Loucy (cell line): ENCODE measurements around the gene PHACTR1.

Experiments
- EZH2phosphoT487 ChIP-seq: fragments of 200-600 bp; IDR thresholded peaks from 2 replicates; pipeline ENCODE4 v1.6.1; 2018; ENCODE audit warnings: antibody characterized with exemption, mild to moderate bottlenecking, moderate library complexity, borderline replicate concordance
- TF ChIP-seq, protein P1 (sequence below): fragments of 200-600 bp; sonication (generic); conservative IDR thresholded peaks from 2 replicates; pipeline ENCODE4 v1.5.1; 2014; ENCODE audit warnings: mild to moderate bottlenecking, antibody characterized with exemption, low read length

DNA sequence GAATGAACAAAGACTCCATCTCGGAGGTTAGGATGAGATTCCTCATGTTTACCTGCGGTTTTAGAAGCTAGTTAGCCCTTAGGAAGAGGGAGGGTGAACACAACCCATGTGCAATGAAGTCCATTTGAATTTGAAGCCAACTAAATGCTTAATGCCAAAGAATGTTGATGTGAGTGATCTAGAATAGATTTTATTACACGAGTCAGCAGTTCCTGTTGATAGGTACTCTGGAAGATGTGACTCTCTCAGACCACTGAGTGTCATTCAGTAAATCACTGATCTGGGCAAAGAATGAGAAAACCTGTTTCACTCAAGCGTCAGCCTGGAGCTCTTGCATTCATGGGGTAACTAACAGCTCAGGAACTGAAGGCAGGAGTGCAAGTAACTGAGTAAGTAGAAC is 505.5 kb downstream of the PHACTR1 start:
- TF ChIP-seq, protein P1, sequence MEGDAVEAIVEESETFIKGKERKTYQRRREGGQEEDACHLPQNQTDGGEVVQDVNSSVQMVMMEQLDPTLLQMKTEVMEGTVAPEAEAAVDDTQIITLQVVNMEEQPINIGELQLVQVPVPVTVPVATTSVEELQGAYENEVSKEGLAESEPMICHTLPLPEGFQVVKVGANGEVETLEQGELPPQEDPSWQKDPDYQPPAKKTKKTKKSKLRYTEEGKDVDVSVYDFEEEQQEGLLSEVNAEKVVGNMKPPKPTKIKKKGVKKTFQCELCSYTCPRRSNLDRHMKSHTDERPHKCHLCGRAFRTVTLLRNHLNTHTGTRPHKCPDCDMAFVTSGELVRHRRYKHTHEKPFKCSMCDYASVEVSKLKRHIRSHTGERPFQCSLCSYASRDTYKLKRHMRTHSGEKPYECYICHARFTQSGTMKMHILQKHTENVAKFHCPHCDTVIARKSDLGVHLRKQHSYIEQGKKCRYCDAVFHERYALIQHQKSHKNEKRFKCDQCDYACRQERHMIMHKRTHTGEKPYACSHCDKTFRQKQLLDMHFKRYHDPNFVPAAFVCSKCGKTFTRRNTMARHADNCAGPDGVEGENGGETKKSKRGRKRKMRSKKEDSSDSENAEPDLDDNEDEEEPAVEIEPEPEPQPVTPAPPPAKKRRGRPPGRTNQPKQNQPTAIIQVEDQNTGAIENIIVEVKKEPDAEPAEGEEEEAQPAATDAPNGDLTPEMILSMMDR: no peak
- no peak for TF ChIP-seq EZH2phosphoT487
